Osteoblast (primary cell): ENCODE measurements around the gene UNKL. TPM values are rescaled to one million over a fixed set of nuclear protein-coding genes. Genes with fewer than 3 reads are reported as not detected.

ENCODE experiments used
- DNase-seq: peaks from one replicate; pipeline ENCODE4 v3.0.0; 2011; ENCODE audit warnings: low spot score, mixed read lengths; ENCODE audit not compliant: insufficient read length; ENCODE audit errors: missing footprints
- H2AFZ ChIP-seq: 2 replicates; pipeline ENCODE4 v1.6.0; 2011; ENCODE audit warnings: mild to moderate bottlenecking, low read length
- H3K27ac ChIP-seq: 2 replicates; pipeline ENCODE4 v1.5.1; 2011; ENCODE audit warnings: mild to moderate bottlenecking, low read depth, low read length, moderate library complexity
- H3K27me3 ChIP-seq: 2 replicates; pipeline ENCODE4 v1.6.0; 2012; ENCODE audit warnings: mild to moderate bottlenecking, control low read depth, inconsistent platforms, low read length, moderate library complexity; ENCODE audit not compliant: insufficient read depth
- H3K36me3 ChIP-seq: 2 replicates; pipeline ENCODE4 v1.5.1; 2011; ENCODE audit warnings: mild to moderate bottlenecking, low read length, control low read depth, moderate library complexity; ENCODE audit not compliant: insufficient read depth
- H3K4me1 ChIP-seq: 2 replicates; pipeline ENCODE4 v1.5.1; 2011; ENCODE audit warnings: mild to moderate bottlenecking, low read length, control low read depth, moderate library complexity; ENCODE audit not compliant: insufficient read depth
- H3K4me2 ChIP-seq: 2 replicates; pipeline ENCODE4 v1.6.0; 2011; ENCODE audit warnings: mild to moderate bottlenecking, low read length; ENCODE audit not compliant: insufficient read depth
- H3K4me3 ChIP-seq: fragments of 200-600 bp; sonication (generic); 3 replicates; pipeline ENCODE4 v1.5.1; 2012; ENCODE audit warnings: mild to moderate bottlenecking, low read length, inconsistent platforms; ENCODE audit not compliant: insufficient read depth
- H3K79me2 ChIP-seq: 2 replicates; pipeline ENCODE4 v1.6.0; 2012; ENCODE audit warnings: mild to moderate bottlenecking, low read length, control low read depth, inconsistent platforms; ENCODE audit not compliant: insufficient read depth
- H3K9me3 ChIP-seq: 2 replicates; pipeline ENCODE4 v1.5.1; 2011; ENCODE audit warnings: low read depth, low read length, control low read depth
- H4K20me1 ChIP-seq: 2 replicates; pipeline ENCODE4 v1.6.0; 2012; ENCODE audit warnings: mild to moderate bottlenecking, low read length, control low read depth; ENCODE audit not compliant: insufficient read depth
- total RNA-seq: library from RNA; depleted of rRNA; stranded (reverse); fragments of >200 nt; gene quantifications from 2 replicates; pipeline ENCODE4 v1.2.3, GENCODE V29; 2012
- TF ChIP-seq, protein P1 (sequence below): IDR thresholded peaks from 2 replicates; pipeline ENCODE4 v1.5.1; 2011; ENCODE audit warnings: mild to moderate bottlenecking, low read depth, low read length, moderate library complexity; ENCODE audit errors: extremely low read depth

Gene UNKL
- total RNA-seq, 1 donor = 10.1 TPM

DNA sequence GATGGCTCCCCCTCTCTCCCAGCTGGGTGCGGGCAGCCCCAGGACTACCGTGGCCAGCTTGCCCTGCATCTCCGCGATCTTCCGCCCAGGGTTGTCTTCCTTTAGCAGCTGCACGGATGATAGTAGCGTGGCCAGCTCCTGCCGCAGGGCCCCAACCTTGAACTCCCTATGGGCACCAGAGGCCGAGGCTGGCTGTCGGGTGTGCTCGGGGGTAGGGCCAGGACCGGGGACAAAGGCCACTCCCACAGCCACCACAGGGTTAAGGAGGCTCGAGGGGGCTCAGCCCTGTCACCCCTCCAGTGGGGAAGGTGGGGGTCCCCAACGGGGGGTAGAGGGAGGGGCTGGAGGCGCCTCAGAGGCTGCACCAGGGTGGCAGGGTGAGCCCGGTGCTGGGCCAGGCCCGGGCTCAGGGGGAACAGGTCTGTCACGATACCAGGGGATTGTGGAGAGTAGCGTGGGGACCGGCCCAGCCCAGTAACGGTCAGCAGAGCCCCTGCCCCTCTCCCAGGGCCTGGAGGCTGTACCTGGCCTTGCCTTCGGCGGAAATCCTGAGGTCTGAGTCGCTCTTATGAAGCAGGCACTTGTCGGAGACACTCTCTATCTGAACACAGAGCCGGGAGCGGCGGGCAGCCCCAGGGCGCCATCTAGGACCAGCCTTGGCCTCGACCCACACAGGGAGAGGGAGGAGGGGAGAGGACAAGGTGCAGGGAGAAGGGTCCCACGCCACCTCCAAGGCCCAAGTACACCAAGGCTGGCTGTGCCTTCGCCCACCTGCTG, 21.6 kb upstream of the UNKL start:
- Histone ChIP-seq H3K4me1 (no peaks in the 10 kb centered on the region), H3K4me3 (no peak overlapping the region), H2AFZ (no peak overlapping the region), H3K9me3 (no peaks in the 10 kb centered on the region), H3K27ac (no peak overlapping the region), H3K4me2 (no peak overlapping the region), H3K36me3 (no peaks in the 10 kb centered on the region), H3K27me3 (no peaks in the 10 kb centered on the region), H3K79me2 (no peaks in the 10 kb centered on the region), H4K20me1 (no peaks in the 10 kb centered on the region)
- TF ChIP-seq, protein P1, sequence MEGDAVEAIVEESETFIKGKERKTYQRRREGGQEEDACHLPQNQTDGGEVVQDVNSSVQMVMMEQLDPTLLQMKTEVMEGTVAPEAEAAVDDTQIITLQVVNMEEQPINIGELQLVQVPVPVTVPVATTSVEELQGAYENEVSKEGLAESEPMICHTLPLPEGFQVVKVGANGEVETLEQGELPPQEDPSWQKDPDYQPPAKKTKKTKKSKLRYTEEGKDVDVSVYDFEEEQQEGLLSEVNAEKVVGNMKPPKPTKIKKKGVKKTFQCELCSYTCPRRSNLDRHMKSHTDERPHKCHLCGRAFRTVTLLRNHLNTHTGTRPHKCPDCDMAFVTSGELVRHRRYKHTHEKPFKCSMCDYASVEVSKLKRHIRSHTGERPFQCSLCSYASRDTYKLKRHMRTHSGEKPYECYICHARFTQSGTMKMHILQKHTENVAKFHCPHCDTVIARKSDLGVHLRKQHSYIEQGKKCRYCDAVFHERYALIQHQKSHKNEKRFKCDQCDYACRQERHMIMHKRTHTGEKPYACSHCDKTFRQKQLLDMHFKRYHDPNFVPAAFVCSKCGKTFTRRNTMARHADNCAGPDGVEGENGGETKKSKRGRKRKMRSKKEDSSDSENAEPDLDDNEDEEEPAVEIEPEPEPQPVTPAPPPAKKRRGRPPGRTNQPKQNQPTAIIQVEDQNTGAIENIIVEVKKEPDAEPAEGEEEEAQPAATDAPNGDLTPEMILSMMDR = no peak
- DNase-seq = no peak

DNA sequence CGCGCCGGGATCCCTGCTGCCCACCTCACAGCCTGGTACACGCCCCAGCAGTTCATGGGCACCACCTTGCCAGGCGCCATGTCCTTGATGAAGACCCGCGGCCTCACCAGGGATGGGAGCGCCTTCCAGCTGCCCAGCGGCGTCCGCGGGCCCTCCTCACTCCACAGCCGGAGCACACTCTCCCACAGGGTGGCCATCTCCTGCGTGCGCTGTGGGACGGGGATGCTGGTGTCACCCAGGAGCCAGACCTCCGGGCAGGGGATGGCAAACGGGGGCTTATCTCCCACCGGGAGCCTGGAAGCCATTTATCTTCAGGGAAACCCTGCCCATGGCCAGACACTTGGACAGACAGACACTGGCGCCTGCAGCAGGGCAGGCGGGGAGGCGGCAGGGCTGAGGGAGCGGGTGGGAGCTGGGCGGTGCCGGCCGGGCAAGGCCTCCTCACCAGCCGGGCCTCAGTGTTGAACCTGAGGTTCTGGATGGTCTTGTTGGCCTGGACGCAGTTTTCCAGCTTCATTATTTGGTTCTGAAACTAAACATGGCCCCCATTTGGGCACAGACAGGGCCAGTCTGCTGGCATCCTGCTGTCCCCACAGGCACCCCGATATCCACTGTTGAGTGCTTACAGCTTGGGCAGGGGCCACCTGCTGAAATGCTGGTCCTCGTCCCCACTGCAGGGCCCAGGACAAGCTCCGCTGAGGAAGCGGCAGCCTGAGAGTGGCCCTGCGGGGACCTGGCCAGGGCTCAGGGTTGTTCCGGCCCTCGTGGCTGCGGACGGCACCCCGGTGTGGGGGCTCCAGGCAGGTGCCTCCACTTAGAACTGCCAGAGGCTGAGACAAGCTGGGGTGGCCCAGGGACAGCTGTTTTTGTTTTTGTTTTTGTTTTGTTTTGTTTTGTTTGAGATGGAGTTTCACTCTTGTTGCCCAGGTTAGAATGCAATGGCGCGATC, 20.4 kb upstream of the UNKL start:
- H3K4me2 ChIP-seq = no peak overlapping the region
- H2AFZ ChIP-seq = no peak overlapping the region
- DNase-seq = no peak
- H3K27me3 ChIP-seq = no peaks in the 10 kb centered on the region
- H3K36me3 ChIP-seq = no peaks in the 10 kb centered on the region
- TF ChIP-seq, protein P1 = no peak
- H3K4me3 ChIP-seq = no peak overlapping the region
- no peak overlapping the region for H3K27ac ChIP-seq
- no peaks in the 10 kb centered on the region for H3K9me3 ChIP-seq
- no peaks in the 10 kb centered on the region for H3K4me1 ChIP-seq
- no peaks in the 10 kb centered on the region for H3K79me2 ChIP-seq
- H4K20me1 ChIP-seq = no peaks in the 10 kb centered on the region

DNA sequence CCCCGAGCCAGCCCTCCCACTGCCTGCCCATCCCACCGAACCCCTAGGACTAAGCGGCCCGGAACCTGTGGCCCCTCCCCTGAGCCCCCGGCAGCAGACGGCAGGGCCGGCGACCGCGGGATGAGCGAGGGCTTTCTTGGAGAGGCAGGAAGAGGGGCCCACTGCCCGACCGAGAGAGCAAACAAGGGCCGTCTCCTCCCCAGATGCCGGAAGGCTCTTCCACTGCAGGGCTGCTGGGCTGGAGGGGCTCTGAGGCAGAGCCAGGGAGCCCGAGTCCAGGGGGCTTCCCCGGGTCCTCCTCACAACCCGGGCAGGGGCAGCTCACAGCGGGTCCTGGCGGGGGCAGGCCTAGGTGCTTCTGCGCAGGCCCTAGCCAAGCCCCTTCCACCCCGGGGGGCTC, 19.3 kb upstream of the UNKL start:
- no peak for DNase-seq
- no peaks in the 10 kb centered on the region for H3K4me1 ChIP-seq
- no peak overlapping the region for H2AFZ ChIP-seq
- no peaks in the 10 kb centered on the region for H4K20me1 ChIP-seq
- H3K27ac ChIP-seq = no peak overlapping the region
- no peaks in the 10 kb centered on the region for H3K9me3 ChIP-seq
- no peak overlapping the region for H3K4me2 ChIP-seq
- TF ChIP-seq, protein P1 = no peak
- no peaks in the 10 kb centered on the region for H3K79me2 ChIP-seq
- H3K36me3 ChIP-seq = no peaks in the 10 kb centered on the region
- H3K27me3 ChIP-seq = no peaks in the 10 kb centered on the region
- H3K4me3 ChIP-seq = no peak overlapping the region

- TF ChIP-seq, protein P1 = no peak
- Histone ChIP-seq H4K20me1 (no peaks in the 10 kb centered on the region), H3K79me2 (no peaks in the 10 kb centered on the region), H3K4me1 (no peaks in the 10 kb centered on the region), H3K4me2 (no peak overlapping the region), H3K9me3 (no peaks in the 10 kb centered on the region), H3K36me3 (no peaks in the 10 kb centered on the region), H3K27ac (no peak overlapping the region), H3K4me3 (no peak overlapping the region), H2AFZ (no peak overlapping the region), H3K27me3 (no peaks in the 10 kb centered on the region)
- no peak for DNase-seq
These were observed 18.7 kb upstream of the UNKL start for GRCh38 chr16:1433263-1433560.
